ENCODE results near the gene NAPEPLD.
"Not testable (repeated sequence)": the region's sequence is repeated elsewhere in the genome, so short reads cannot be mapped to it uniquely, and the experiment has no call there.

Gene NAPEPLD

GRCh38 chr7:103144754-103145153, 4.1 kb downstream of the NAPEPLD start:
- not testable (repeated sequence) for DNase-seq

GRCh38 chr7:103143868-103144267, 5.0 kb downstream of the NAPEPLD start:
- DNase-seq, result no peak

GRCh38 chr7:103142494-103142893, 6.4 kb downstream of the NAPEPLD start:
- DNase-seq, result no peak

- DNase-seq, result no peak
Measured at GRCh38 chr7:103141753-103142404, 7.0 kb downstream of the NAPEPLD start.

GRCh38 chr7:103140685-103141084, 8.2 kb downstream of the NAPEPLD start:
- no peak for DNase-seq

GRCh38 chr7:103140061-103140460, 8.8 kb downstream of the NAPEPLD start:
- DNase-seq, result no peak

GRCh38 chr7:103134836-103135554, 13.9 kb downstream of the NAPEPLD start:
- DNase-seq, result no peak

GRCh38 chr7:103132995-103133688, 15.8 kb downstream of the NAPEPLD start:
- DNase-seq, result no peak

- DNase-seq, result no peak
Measured at GRCh38 chr7:103130901-103131624, 17.8 kb downstream of the NAPEPLD start.

- no peak for DNase-seq
Measured at GRCh38 chr7:103129702-103130549, 19.0 kb downstream of the NAPEPLD start.

GRCh38 chr7:103127006-103127405, 21.9 kb downstream of the NAPEPLD start:
- peak in 4 of 58 donors; percentile 28 to 81 (median 36) for DNase-seq

GRCh38 chr7:103124429-103124979, 24.4 kb downstream of the NAPEPLD start:
- no peak for DNase-seq

- DNase-seq, result no peak
Measured at GRCh38 chr7:103123529-103123928, 25.4 kb downstream of the NAPEPLD start.

- DNase-seq, result no peak
Measured at GRCh38 chr7:103121641-103122040, 27.3 kb downstream of the NAPEPLD start.

- DNase-seq, result no peak
Measured at GRCh38 chr7:103120362-103120761, 28.5 kb downstream of the NAPEPLD start.

GRCh38 chr7:103119791-103120291, 29.1 kb downstream of the NAPEPLD start:
- no peak for DNase-seq

- DNase-seq, result no peak
Measured at GRCh38 chr7:103117465-103117864, 31.4 kb downstream of the NAPEPLD start.

GRCh38 chr7:103116991-103117390, 31.9 kb downstream of the NAPEPLD start:
- peak in 12 of 58 donors; percentile 13 to 76 (median 28) for DNase-seq

- no peak for DNase-seq
Measured at GRCh38 chr7:103116511-103116910, 32.4 kb downstream of the NAPEPLD start.

GRCh38 chr7:103115771-103116170, 33.1 kb downstream of the NAPEPLD start:
- DNase-seq, result no peak
